Natural killer cell (primary cell): Measurements from ENCODE around the gene PRKAR1B. TPM values are rescaled to one million over a fixed set of nuclear protein-coding genes. Genes with fewer than 3 reads are reported as not detected.

ENCODE experiments used
- ATAC-seq, 3 donors: fragments of 150-1000 bp in 2 of 3; fragments of 200-7000 bp in 1 of 3; cut with Tn5 transposase; 1 replicate in 1 of 3; 2 replicates in 2 of 3; pipeline ENCODE4 v1.10.0; 2021; ENCODE audit warnings: mild to moderate bottlenecking in 2 of 3, moderate library complexity in 2 of 3
- DNase-seq, 2 donors: peaks; one replicate each; pipeline versions ENCODE4 v3.0.0 to v3.0.0-alpha.2; 2013 to 2021; ENCODE audit warnings: mixed read lengths in 1 of 2
- H3K27ac ChIP-seq: one replicate; pipeline ENCODE4 v1.5.1; 2013; ENCODE audit warnings: mild to moderate bottlenecking, low read length
- H3K27me3 ChIP-seq: one replicate; pipeline ENCODE4 v1.6.1; 2013; ENCODE audit warnings: low read length; ENCODE audit not compliant: control insufficient read depth, insufficient read depth
- H3K36me3 ChIP-seq: one replicate; pipeline ENCODE4 v1.6.1; 2013; ENCODE audit warnings: low read length; ENCODE audit not compliant: control insufficient read depth, insufficient read depth
- H3K4me1 ChIP-seq: one replicate; pipeline ENCODE4 v1.6.1; 2013; ENCODE audit warnings: low read length; ENCODE audit not compliant: control insufficient read depth, insufficient read depth
- H3K4me3 ChIP-seq: one replicate; pipeline ENCODE4 v1.5.1; 2013; ENCODE audit warnings: low read length
- H3K9me3 ChIP-seq: one replicate; pipeline ENCODE4 v1.6.1; 2013; ENCODE audit warnings: low read length; ENCODE audit not compliant: control insufficient read depth, insufficient read depth
- H3K27ac Mint-ChIP-seq, 2 donors: one replicate each; pipeline ENCODE4 v1.8.0; 2022; ENCODE audit warnings: mild to moderate bottlenecking in 2 of 2, mixed read lengths in 2 of 2, moderate library complexity in 1 of 2
- H3K27me3 Mint-ChIP-seq, 2 donors: one replicate each; pipeline ENCODE4 v1.8.0; 2022; ENCODE audit warnings: low read depth in 2 of 2, mixed read lengths in 2 of 2
- H3K36me3 Mint-ChIP-seq: one replicate; pipeline ENCODE4 v1.8.0; 2022; ENCODE audit warnings: mixed read lengths
- H3K4me1 Mint-ChIP-seq, 2 donors: one replicate each; pipeline ENCODE4 v1.8.0; 2022; ENCODE audit warnings: mixed read lengths in 2 of 2
- H3K4me3 Mint-ChIP-seq: one replicate; pipeline ENCODE4 v1.8.0; 2022; ENCODE audit warnings: mild to moderate bottlenecking, moderate library complexity, mixed read lengths
- H3K9me3 Mint-ChIP-seq, 2 donors: one replicate each; pipeline ENCODE4 v1.8.0; 2022; ENCODE audit warnings: mixed read lengths in 2 of 2
- WGBS: methylation state at CpG from one replicate; pipeline ENCODE4 v1.1.7; 2013; ENCODE audit warnings: missing lambda C conversion rate; ENCODE audit not compliant: insufficient coverage; 5-methylcytosine and 5-hydroxymethylcytosine counted together
- intact Hi-C: fragments of 100-400 bp; cut with micrococcal nuclease; formaldehyde crosslinking; loops from one replicate; pipeline ENCODE4 v1.14.2; 2022
- total RNA-seq, 4 donors: library from RNA; stranded (reverse); fragments of 120-200 nt in 1 of 4; gene quantifications; one replicate each; pipeline versions ENCODE4 v1.2.3 to v1.2.4, GENCODE V29; 2013 to 2022
- TF ChIP-seq, protein P1 (sequence below): fragments of 200-600 bp; IDR thresholded peaks from one replicate; pipeline ENCODE4 v1.8.0; 2022; ENCODE audit warnings: antibody characterized with exemption

PRKAR1B gene
- total RNA-seq, 3 donors from 2014 or later (not counting 1 experiment from before 2014, with no cell fraction given) = 2.4 to 3.8 (median 3.0) TPM

GRCh38 chr7:698515-699475, 28.3 kb downstream of the PRKAR1B start:
- ATAC-seq = peak in 1 of 3 donors; percentile 17
- Histone ChIP-seq H3K4me3 (no peak overlapping the region), H3K27me3 (no peaks in the 10 kb centered on the region), H3K4me1 (no peaks in the 10 kb centered on the region), H3K36me3 (no peaks in the 10 kb centered on the region), H3K9me3 (no peaks in the 10 kb centered on the region), H3K27ac (no peak overlapping the region)
- Mint-ChIP-seq H3K4me3 (no peak overlapping the region), H3K27me3 (peaks cover 0 to 2% of the 10 kb centered on the region in 2 donors), H3K9me3 (peaks cover 3 to 5% of the 10 kb centered on the region in 2 donors), H3K27ac (no peak overlapping the region), H3K4me1 (no peaks in the 10 kb centered on the region), H3K36me3 (peaks cover 7% of the 10 kb centered on the region)
- WGBS = 94% methylated on average over 23 of the region's 23 CpGs
- intact Hi-C loops = no loop called here
- no peak for DNase-seq
- TF ChIP-seq, protein P1, sequence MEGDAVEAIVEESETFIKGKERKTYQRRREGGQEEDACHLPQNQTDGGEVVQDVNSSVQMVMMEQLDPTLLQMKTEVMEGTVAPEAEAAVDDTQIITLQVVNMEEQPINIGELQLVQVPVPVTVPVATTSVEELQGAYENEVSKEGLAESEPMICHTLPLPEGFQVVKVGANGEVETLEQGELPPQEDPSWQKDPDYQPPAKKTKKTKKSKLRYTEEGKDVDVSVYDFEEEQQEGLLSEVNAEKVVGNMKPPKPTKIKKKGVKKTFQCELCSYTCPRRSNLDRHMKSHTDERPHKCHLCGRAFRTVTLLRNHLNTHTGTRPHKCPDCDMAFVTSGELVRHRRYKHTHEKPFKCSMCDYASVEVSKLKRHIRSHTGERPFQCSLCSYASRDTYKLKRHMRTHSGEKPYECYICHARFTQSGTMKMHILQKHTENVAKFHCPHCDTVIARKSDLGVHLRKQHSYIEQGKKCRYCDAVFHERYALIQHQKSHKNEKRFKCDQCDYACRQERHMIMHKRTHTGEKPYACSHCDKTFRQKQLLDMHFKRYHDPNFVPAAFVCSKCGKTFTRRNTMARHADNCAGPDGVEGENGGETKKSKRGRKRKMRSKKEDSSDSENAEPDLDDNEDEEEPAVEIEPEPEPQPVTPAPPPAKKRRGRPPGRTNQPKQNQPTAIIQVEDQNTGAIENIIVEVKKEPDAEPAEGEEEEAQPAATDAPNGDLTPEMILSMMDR = no peak

DNA sequence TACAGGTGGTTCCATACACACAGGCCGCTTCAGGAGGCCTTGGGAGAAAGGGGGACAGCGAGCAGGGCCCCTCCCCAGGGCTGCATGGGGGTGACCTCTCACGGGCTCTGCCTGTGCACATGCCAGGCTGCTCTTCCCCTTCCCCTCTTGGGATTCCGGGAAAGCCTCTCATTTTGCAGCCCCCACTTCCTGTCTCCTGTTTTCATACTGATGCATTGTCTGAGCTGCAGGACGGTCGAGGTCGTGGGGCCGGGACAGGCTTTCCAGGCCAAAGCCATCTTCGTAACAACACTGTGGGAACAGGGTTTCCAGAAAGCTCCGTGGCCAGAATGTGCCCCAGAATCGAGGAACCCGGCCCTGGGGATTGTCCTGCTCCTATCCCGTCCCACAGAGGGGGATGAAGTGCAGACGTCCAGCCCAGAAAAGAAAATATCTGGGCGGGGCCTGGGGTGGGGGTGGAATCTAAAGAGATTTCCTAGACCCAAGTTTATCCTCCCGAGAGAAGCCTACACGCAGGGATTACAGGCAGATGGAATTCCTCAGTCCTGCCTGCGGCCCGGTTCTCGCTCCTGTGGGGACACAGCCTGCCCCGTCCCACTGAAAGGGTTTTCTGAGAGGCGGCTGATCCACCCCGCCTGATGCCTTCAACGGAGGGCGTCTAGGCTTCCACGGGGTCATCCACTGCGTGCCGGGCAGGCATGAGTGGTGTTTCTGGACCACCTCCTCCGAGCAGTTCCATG, 30.1 kb downstream of the PRKAR1B start:
- H3K27ac ChIP-seq = no peak overlapping the region
- H3K4me1 ChIP-seq = no peaks in the 10 kb centered on the region
- TF ChIP-seq, protein P1 = no peak
- Mint-ChIP-seq H3K4me1 (no peaks in the 10 kb centered on the region), H3K27me3 (peaks cover 0 to 2% of the 10 kb centered on the region in 2 donors), H3K4me3 (no peak overlapping the region), H3K36me3 (no peaks in the 10 kb centered on the region), H3K9me3 (no peaks in the 10 kb centered on the region), H3K27ac (no peak overlapping the region)
- intact Hi-C loops = no loop called here
- no peak for DNase-seq
- 96% methylated on average over 29 of the region's 29 CpGs for WGBS
- ATAC-seq = no peak
- no peaks in the 10 kb centered on the region for H3K27me3 ChIP-seq
- no peak overlapping the region for H3K4me3 ChIP-seq
- H3K9me3 ChIP-seq = no peaks in the 10 kb centered on the region
- no peaks in the 10 kb centered on the region for H3K36me3 ChIP-seq

DNA sequence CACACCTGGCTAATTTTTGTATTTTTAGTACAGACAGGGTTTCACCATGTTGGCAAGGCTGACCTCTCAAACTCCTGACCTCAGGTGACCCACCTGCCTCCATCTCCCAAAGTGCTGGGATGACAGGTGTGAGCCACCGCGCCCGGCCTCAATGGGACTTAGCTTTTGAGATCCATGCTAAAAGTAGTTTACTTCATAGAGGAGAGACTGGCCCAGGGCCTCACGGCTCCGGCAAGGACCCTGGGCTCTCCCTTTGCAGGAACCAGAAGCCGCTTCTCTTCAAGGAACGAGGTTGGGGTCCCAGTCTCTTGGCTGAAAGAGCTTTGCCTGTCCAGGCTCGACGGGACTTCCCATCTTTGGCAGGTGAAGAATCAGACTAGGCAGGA, 30.7 kb downstream of the PRKAR1B start:
- no peak overlapping the region for H3K4me3 ChIP-seq
- no peak overlapping the region for H3K4me3 Mint-ChIP-seq
- H3K4me1 Mint-ChIP-seq = no peaks in the 10 kb centered on the region
- ATAC-seq (no peak), DNase-seq (no peak)
- no peaks in the 10 kb centered on the region for H3K36me3 Mint-ChIP-seq
- TF ChIP-seq, protein P1 = no peak
- intact Hi-C loops = no loop called here
- no peaks in the 10 kb centered on the region for H3K4me1 ChIP-seq
- H3K27ac ChIP-seq = no peak overlapping the region
- peaks cover 0 to 2% of the 10 kb centered on the region in 2 donors for H3K27me3 Mint-ChIP-seq
- H3K9me3 Mint-ChIP-seq = no peaks in the 10 kb centered on the region
- no peak overlapping the region for H3K27ac Mint-ChIP-seq
- no peaks in the 10 kb centered on the region for H3K27me3 ChIP-seq
- 94% methylated on average over 9 of the region's 9 CpGs for WGBS
- no peaks in the 10 kb centered on the region for H3K9me3 ChIP-seq
- no peaks in the 10 kb centered on the region for H3K36me3 ChIP-seq
